ENCODE data around the gene ZFAND3. TPM values are rescaled to one million over a fixed set of nuclear protein-coding genes. Genes with fewer than 3 reads are reported as not detected.

Gene ZFAND3
- total RNA-seq, 4 donors from 2014 or later, result 43.5 to 73.1 (median 49.0) TPM

GRCh38 chr6:38153798-38154345, 334.3 kb downstream of the ZFAND3 start:
- TF ChIP-seq CTCF (IDR thresholded peaks at IDR 0.05; ENCODE audit: low read depth), result no peak

GRCh38 chr6:38154731-38155130, 335.2 kb downstream of the ZFAND3 start:
- TF ChIP-seq CTCF (IDR thresholded peaks at IDR 0.05; ENCODE audit: low read depth), result no peak

GRCh38 chr6:38155144-38155543, 335.6 kb downstream of the ZFAND3 start:
- no peak for TF ChIP-seq CTCF (IDR thresholded peaks at IDR 0.05; ENCODE audit: low read depth)

GRCh38 chr6:38155621-38156204, 336.2 kb downstream of the ZFAND3 start:
- TF ChIP-seq CTCF (IDR thresholded peaks at IDR 0.05; ENCODE audit: low read depth), result no peak

- TF ChIP-seq CTCF (IDR thresholded peaks at IDR 0.05; ENCODE audit: low read depth), result no peak
Measured at GRCh38 chr6:38156818-38157565, 337.5 kb downstream of the ZFAND3 start.

- TF ChIP-seq CTCF (IDR thresholded peaks at IDR 0.05; ENCODE audit: low read depth), result no peak
Measured at GRCh38 chr6:38157905-38158304, 338.4 kb downstream of the ZFAND3 start.

- TF ChIP-seq CTCF (IDR thresholded peaks at IDR 0.05; ENCODE audit: low read depth), result no peak
Measured at GRCh38 chr6:38158762-38159350, 339.3 kb downstream of the ZFAND3 start.
